ENCODE results near the gene ADRB1. TPM values are rescaled to one million over a fixed set of nuclear protein-coding genes. Genes with fewer than 3 reads are reported as not detected.

ADRB1 gene
- total RNA-seq, 1 donor from 2014 or later, result 63.0 TPM

DNA sequence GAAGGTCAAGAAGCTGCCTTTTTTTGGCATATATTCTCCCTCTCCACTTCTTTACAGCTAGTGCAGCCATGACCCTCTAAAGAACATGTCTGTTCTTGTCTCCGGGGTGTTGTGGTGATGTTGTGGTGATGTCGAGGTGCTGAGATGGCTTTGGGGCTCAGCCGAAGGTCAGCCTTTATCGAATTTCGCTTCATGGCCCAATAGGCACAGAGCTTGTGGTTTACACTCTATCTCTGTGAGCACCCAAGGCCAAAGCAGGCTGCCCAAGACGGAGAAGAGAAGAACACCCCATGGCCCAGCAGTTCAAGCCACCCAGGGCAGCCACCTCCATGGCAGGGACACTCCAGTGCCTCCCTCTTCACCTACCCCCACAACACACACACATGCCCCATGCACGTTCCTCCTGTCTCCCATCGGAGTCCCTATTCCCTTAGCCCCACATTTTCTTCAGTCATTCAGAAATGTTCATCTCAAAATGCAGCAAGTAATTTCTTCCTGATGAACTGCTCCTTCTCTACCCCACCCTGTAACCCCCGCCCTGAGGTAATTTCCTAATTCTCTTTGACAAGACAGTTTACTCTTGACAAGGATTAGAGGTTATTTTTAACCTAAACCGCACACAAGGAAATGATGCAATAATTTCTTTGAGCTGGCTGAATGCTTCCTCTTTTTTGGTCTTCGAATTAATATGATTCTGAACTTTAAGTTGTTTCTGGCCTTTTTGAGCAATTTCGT is 18.6 kb upstream of the ADRB1 start:
- intact Hi-C loops (cut with DNase I), result no loop called here
- DNase-seq (no peak), ATAC-seq (ENCODE audit: poor library complexity) (no peak)

DNA sequence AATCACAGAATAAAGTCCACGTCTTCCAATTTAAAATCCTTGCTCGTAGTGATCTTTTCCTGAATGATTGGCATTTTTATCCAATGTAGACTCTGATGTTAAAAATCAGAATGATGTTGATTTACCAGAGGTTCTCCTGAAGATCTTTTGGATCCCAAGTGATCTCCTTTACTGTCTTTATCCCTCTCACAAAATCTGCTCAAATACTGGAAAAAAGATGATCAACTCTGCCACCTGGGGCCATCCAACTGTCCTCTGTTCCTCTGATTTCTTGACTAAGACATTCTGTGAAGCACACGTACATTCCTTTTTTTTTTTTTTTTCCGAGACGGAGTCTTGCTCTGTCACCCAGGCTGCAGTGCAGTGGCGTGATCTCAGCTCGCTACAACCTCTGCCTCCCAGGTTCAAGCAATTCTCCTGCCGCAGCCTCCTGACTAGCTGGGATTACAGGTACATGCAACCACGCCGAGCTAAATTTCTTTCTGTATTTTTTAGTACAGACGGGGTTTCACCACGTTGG is 18.0 kb upstream of the ADRB1 start:
- ATAC-seq (ENCODE audit: poor library complexity) (no peak), DNase-seq (no peak)
- intact Hi-C loops (cut with DNase I), result no loop called here

DNA sequence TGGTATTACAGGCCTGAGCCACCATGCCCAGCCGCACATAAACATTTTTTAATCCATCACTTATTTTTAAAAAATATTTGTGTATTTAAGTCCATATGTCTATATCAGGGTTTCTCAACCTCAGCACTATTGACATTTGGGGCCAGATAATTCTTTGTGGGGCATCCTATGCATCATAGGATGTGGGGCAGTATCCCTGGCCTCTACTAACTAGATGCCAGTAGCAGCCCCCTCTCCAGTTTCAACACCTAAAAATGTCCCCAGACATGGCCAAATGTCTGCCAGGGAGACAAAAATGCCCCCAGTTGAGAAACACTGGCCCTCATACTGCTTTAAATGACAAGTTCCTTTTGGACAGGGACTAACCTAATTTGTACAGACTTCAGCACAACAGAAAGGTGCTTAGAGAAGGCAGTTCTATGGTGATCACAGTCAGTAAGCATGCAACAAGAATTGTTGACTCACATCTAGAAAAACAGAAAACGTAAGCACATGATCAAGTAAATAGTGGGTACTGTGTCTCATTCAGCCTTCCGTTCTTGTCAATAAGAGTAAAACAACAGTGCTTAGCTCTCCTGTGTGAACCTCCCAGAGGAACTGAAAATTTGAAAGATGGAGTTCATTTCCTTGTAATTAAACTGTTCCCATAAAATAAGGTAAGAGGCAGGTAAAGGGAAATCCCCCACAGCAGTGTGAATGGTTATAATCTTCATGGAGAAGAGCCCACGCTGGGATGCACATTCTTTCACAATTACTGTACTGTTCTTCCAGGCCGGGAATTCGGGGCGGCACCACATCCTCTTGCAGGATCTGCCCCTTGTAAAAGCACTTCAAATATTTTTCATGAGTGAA is 17.3 kb upstream of the ADRB1 start:
- ATAC-seq (ENCODE audit: poor library complexity), result no peak
- intact Hi-C loops (cut with DNase I), result no loop called here
- DNase-seq, result no peak

DNA sequence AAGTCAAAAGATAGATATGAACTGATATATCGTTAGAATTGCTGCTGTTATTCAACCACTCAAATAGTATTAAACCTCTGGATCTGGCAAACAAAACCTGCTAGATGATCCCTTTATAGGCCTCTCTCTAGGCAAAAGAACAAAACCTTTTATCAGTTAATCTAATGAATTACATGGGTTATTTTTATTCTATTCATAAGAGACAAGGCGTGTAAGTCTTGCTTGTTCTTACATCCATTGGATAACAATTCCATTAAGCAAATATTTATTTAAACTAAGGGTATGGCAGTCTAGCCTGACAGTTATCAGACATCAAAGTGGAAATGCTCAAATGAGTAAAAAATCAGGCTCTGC is 16.6 kb upstream of the ADRB1 start:
- ATAC-seq (ENCODE audit: poor library complexity) (no peak), DNase-seq (no peak)
- intact Hi-C loops (cut with DNase I), result no loop called here

DNA sequence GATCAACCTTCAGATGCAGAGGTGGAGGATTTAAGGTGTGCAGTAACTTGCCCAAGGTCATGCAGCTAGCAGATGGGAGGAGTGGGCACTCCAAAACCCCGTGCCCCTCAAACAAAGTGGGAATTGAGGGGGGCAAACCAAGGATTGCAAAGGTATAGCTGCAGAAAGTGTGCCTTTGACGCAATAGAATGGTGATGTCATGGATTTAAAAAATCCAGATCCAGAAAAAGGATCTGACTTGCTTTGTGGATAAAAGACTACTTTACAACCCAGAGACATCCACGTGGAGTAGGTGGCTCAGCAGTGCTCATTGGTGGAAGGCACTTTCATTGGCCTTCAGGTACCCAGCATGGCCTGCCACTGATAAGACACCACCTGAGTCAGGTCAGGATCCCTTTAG is 15.7 kb upstream of the ADRB1 start:
- intact Hi-C loops (cut with DNase I), result no loop called here
- DNase-seq (no peak), ATAC-seq (ENCODE audit: poor library complexity) (no peak)

DNA sequence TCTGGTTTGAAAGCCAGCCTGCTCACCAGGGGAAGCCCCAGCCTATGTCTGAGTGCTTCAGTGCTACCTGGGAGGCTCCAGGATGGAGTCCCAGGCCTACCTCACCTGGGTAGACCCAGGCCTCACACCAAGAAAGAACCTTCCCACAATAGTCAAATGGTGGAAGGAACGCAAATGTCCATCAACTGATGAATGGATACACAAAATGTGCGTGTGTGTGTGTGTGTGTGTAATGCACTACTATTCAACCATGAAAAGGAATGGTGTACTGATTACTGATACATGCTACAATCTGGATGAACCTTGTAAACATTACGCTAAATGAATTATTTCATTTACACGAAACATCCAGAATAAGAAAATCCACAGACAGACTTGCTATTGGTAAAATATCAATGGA is 15.2 kb upstream of the ADRB1 start:
- no peak for DNase-seq
- intact Hi-C loops (cut with DNase I), result no loop called here

DNA sequence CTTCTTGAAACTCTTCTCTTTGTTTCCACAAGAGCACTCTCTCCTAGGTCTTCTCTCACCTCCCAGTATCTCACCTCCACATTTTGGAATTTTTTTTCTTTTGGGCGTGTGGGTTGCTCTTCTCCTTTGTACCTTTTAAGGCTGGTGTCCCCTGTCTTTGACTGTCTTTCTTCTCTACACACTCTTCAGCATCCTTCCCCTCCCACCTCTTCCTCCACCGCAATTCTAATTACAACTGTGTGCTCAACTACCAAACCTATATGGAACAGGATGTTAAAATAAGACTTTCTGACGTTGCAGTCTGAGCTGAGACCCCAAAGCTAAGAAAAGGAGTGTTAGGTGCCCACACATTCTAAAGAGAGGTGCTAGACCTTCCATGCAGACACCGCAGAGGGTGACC is 14.0 kb upstream of the ADRB1 start:
- intact Hi-C loops (cut with DNase I), result no loop called here
- no peak for DNase-seq
- ATAC-seq (ENCODE audit: poor library complexity), result no peak

More for the DNA sequence above, 15.2 kb upstream of the ADRB1 start:
- no peak for ATAC-seq (ENCODE audit: poor library complexity)

DNA sequence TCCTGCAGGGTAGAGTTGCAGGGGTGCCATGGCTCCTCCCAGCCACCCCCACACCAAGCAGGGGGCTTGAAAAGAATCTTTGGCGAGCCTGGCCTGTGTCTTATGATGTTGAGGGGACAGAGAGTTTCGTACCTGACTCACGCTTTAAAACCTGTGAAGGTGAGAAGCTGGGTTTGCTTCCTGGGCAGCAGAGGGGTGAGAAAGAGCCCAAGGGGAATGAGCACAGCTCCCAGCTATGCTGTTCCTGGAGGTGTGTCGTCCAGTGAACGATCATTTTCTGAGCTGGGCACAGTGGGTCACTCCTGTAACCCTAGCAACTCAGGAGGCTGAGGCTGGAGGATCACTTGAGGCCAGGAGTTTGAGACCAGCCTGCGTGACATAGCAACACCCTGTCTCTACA is 13.5 kb upstream of the ADRB1 start:
- intact Hi-C loops (cut with DNase I), result no loop called here
- no peak for ATAC-seq (ENCODE audit: poor library complexity)
- no peak for DNase-seq

DNA sequence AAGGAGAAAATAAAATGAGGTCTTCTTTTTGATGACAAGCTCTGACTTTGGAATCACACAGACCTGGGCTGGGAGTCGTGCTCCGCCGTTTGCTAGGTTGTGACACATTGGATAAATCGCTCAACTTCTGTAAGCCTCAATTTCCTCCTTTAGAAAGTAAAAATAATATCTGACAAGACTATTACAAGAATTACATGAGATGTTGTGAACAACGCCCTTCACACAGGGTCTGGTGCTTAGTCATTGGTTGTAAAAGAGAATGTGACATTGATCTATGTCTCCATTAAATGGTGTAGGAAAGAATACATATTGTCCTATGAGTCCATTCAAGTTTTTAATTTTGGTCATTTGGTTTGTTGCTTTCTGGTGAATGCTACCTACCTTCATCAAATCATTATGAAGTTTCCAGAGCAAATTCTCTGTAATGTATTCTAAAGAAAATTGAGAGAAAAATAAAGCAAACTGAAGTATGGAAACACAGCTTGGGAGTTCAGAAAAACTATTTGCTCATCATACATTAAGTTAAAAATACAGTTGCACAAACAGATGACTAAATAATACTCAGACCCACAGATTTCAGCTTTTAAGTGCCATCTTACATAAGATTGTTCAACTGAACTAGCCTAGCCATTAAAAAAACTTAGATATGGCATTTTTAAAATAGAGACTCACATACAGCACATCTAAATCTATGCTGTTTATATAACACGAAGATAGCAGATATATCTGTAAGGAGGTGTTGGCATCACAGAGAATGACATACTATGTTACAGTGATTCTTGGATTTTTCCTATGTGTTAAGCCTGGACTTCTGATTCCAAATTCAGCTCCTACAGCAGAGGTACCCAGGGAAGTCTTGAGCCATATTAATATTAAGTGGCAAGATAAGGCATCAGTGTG is 12.3 kb upstream of the ADRB1 start:
- no peak for ATAC-seq (ENCODE audit: poor library complexity)
- no peak for DNase-seq
- intact Hi-C loops (cut with DNase I), result no loop called here

DNA sequence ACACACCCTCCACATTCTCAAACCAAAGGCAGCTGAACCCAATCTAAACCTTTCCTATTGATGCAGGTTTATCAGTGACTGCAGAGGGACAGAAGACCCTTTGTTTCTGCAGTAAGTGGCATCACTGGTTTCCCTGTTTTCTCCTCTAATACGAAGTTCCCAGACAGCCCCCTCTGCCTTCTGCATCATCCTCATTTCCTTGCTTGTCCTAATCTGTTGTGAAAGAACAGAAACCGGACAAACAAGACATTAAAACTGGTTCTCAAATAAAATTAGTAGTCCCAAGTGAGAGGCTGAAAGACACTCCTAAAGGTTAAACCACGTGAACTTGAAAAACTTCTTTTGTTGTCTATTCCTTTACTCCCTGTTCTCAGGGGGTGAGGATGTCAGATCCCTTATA is 10.1 kb upstream of the ADRB1 start:
- intact Hi-C loops (cut with DNase I), result no loop called here
- no peak for DNase-seq
- ATAC-seq (ENCODE audit: poor library complexity), result no peak

DNA sequence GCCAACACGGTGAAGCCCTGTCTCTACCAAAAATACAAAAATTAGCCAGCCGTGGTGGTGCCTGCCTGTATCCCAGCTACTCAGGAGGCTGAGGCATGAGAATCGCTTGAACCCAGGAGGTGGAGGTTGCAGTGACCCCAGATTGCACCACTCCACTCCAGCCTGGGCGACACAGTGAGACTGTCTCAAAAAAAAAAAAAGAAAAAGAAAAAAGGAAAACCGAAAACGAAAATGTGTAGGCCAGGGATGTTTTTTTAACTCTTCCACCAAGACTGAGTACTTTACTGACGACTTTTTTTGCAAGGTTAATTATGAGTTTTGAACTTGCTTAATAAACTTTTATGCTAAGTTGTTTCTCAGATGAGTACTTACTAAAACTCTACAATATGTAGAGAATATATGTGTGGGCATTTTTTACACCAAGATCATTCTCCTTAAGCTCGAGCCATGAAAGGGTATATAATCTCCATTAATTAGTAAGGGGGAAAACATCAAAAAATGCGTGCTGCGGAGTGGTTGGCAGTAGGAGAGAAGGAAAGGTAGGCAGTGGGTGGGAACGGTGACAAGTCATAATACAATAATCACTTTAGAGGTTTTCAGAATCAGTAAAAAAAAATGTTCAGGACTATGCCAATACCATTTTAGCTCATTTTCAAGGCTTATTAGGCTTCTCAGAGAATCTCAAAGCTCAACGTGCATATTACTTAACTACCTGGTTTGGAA is 8.6 kb upstream of the ADRB1 start:
- intact Hi-C loops (cut with DNase I), result no loop called here
- ATAC-seq (ENCODE audit: poor library complexity) (no peak), DNase-seq (no peak)

DNA sequence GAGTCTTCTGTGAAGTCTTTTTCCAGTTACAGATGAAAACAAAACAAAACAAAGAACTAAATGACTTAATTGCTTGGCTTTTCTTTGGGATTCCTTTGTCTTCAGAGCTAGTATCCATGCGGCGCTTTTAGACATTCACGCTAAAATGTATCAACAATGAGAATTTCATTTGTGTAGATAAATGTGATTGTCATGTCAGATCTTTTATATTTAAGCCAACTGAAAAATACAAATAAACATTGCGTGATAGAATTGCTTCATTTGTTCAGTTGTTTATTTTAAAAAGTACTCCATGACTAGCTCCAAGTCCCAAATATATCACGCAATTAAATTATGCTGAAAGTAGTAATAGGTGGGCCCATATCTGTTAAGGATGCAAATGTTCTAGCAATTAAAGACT is 7.9 kb upstream of the ADRB1 start:
- DNase-seq, result no peak
- intact Hi-C loops (cut with DNase I), result no loop called here
- no peak for ATAC-seq (ENCODE audit: poor library complexity)

DNA sequence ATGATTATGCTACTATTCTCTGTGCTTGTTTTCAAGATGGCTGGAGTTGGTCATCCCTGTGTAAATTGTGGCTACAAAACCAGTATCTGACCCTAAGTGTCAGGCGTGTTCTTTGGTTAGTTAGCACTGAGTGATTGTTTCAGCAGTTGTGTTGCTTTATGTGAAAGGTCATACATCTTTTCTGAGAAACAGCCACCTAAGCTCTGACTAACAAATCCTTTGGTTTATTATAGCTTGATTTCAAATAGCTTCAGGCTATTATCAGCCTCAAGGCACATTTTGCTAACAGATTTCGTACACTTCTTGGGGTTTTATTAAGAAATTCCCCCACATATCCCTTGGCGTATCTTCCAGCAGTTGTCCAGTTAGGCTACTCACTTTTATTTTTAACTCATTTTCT is 4.8 kb upstream of the ADRB1 start:
- ATAC-seq (ENCODE audit: poor library complexity) (no peak), DNase-seq (no peak)
- intact Hi-C loops (cut with DNase I), result no loop called here

DNA sequence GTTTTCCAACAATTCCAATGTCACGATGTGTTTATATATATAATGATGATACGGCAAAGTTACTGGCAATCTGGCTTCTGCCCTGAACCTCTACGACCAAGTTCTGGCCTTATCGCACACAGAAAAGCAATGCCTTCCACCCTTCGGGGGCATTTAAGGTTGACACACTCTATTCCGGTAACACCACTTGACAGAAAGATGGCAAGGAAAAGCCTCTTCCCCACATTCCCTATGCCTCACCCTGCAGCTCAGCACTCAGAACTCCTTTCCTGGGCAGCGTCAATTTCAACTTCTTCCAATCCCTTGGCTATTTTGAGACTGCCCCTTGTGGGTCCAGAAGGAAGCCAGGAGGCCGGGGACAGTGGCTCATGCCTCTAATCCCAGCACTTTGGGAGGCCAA is 2.5 kb upstream of the ADRB1 start:
- DNase-seq (no peak), ATAC-seq (ENCODE audit: poor library complexity) (peak; percentile 53)
- intact Hi-C loops (cut with DNase I), result loop anchor here (10.0 kb wide), 1 partner anchor 186 kb away; the partner anchor contains the start of genes DCLRE1A and NHLRC2

DNA sequence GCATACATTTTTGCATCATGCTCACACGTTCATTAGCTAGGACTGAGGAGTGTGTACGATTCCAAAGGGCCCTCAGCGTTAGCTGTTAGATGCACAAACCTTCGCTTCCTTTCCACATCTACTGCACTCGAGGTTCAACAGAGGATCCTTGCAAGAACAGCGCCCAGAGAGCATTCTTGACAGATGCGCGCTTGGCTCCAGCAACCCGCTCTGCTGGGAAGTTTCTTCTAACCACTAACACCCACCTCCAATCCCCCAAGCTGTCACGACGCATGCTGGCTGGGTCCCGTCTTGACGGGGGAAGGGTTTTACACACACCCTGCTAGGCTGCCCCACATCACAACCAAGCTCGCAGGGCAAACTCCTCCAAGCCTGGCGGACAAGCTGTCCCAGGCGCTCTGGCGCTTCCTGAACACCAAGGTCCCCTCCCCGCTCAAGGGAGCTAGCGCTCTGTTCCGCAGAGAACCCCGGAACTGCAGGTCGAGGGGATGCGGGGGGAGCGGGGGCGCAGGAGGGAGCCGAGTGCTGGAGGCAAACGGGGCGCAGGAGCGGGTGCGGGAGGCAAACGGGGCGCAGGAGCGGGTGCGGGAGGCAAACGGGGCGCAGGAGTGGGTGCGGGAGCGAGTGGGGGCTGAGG is 653 bp upstream of the ADRB1 start:
- peak; percentile 73 for DNase-seq
- intact Hi-C loops (cut with DNase I), result loop anchor here (10.0 kb wide), 1 partner anchor 188 kb away; the partner anchor contains the start of genes DCLRE1A and NHLRC2
- ATAC-seq (ENCODE audit: poor library complexity), result peak; percentile 64

DNA sequence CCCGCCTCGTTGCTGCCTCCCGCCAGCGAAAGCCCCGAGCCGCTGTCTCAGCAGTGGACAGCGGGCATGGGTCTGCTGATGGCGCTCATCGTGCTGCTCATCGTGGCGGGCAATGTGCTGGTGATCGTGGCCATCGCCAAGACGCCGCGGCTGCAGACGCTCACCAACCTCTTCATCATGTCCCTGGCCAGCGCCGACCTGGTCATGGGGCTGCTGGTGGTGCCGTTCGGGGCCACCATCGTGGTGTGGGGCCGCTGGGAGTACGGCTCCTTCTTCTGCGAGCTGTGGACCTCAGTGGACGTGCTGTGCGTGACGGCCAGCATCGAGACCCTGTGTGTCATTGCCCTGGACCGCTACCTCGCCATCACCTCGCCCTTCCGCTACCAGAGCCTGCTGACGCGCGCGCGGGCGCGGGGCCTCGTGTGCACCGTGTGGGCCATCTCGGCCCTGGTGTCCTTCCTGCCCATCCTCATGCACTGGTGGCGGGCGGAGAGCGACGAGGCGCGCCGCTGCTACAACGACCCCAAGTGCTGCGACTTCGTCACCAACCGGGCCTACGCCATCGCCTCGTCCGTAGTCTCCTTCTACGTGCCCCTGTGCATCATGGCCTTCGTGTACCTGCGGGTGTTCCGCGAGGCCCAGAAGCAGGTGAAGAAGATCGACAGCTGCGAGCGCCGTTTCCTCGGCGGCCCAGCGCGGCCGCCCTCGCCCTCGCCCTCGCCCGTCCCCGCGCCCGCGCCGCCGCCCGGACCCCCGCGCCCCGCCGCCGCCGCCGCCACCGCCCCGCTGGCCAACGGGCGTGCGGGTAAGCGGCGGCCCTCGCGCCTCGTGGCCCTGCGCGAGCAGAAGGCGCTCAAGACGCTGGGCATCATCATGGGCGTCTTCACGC is 825 bp downstream of the ADRB1 start:
- DNase-seq (peak; percentile 62), ATAC-seq (ENCODE audit: poor library complexity) (peak; percentile 3)
- intact Hi-C loops (cut with DNase I), result loop anchor here (5.0 to 10.0 kb wide), 2 partner anchors 152 to 190 kb away; partner anchors contain the start of genes DCLRE1A and NHLRC2
